HFF-Myc (cell line): ENCODE measurements around the gene RPRD1B.

Source experiments
- DNase-seq: peaks from one replicate; pipeline ENCODE4 v3.0.0-alpha.2; 2011; ENCODE audit warnings: low read depth; ENCODE audit errors: extremely low read depth
- H3K4me3 ChIP-seq: replicated peaks from 2 replicates; pipeline ENCODE4 v1.5.1; 2011; ENCODE audit warnings: low read depth, mild to moderate bottlenecking, control low read depth, low read length
- CTCF ChIP-seq: IDR thresholded peaks from 2 replicates; pipeline ENCODE4 v1.5.1; 2012; ENCODE audit warnings: mild to moderate bottlenecking, low read depth, low read length, control low read depth; ENCODE audit errors: missing control alignments

The RPRD1B gene

GRCh38 chr20:38050686-38051085, 17.1 kb downstream of the RPRD1B start:
- no peak for TF ChIP-seq CTCF
- H3K4me3 ChIP-seq, result no peak overlapping the region
- DNase-seq, result no peak

- no peak for DNase-seq
- TF ChIP-seq CTCF, result no peak
- no peak overlapping the region for H3K4me3 ChIP-seq
Measured at GRCh38 chr20:38052870-38053269, 19.3 kb downstream of the RPRD1B start.

- TF ChIP-seq CTCF, result no peak
- no peak overlapping the region for H3K4me3 ChIP-seq
- no peak for DNase-seq
Measured at GRCh38 chr20:38054647-38055046, 21.1 kb downstream of the RPRD1B start.

- no peak for TF ChIP-seq CTCF
- no peak overlapping the region for H3K4me3 ChIP-seq
- DNase-seq, result no peak
Measured at GRCh38 chr20:38055294-38055693, 21.7 kb downstream of the RPRD1B start.

GRCh38 chr20:38055848-38056247, 22.3 kb downstream of the RPRD1B start:
- DNase-seq, result no peak
- TF ChIP-seq CTCF, result no peak
- H3K4me3 ChIP-seq, result no peak overlapping the region

- TF ChIP-seq CTCF, result peak; percentile 87
- peak; percentile 45 for DNase-seq
- H3K4me3 ChIP-seq, result no peak overlapping the region
Measured at GRCh38 chr20:38057351-38057972, 23.9 kb downstream of the RPRD1B start.

GRCh38 chr20:38059832-38060231, 26.3 kb downstream of the RPRD1B start:
- no peak for DNase-seq
- TF ChIP-seq CTCF, result no peak

More at GRCh38 chr20:38059832-38060231, 26.3 kb downstream of the RPRD1B start:
- no peak overlapping the region for H3K4me3 ChIP-seq
